ENCODE data around the gene GTPBP10.

DNA sequence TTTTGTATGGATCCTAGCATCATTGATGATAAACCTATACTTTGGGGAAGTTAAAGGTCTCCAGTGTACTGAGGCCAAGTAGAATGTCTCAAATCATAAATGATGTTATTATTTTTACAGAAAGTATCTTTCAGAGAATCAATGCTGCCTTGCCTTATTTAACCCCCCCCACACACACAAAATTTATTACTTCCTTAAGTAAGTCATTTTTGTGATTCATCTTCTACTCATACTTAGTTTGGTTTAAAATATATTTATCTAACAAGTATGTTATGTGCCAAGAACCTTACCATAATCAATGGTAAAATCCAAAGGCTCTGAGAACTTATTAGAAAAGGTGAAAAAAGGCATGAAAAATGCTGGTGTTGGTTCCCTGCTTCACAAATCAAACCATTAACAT is 37.9 kb downstream of the GTPBP10 start:
- TF ChIP-seq CTCF (IDR thresholded peaks at IDR 0.05; ENCODE audit: poor library complexity) (no peak), EZH2phosphoT487 (IDR thresholded peaks at IDR 0.05; ENCODE audit: low read depth, severe bottlenecking, unreplicated experiment) (no peak)

All from hepatocyte (in vitro differentiated cells).